Ovary (tissue), 3 donors: ENCODE results near the gene CNDP1.

ENCODE experiments used
- CTCF ChIP-seq, 3 donors: fragments of 450-650 bp in 2 of 3; fragments of 200-600 bp in 1 of 3; IDR thresholded peaks; one replicate each; pipeline versions ENCODE4 v1.5.1 to v1.8.0; 2016 to 2022; ENCODE audit warnings: antibody characterized with exemption in 3 of 3, mild to moderate bottlenecking in 1 of 3
- EP300 ChIP-seq: sonication (generic); formaldehyde crosslinking; IDR thresholded peaks from one replicate; pipeline ENCODE4 v1.6.1; 2017; ENCODE audit warnings: antibody characterized with exemption
- POLR2A ChIP-seq: fragments of 450-650 bp; IDR thresholded peaks from one replicate; pipeline ENCODE4 v1.6.1; 2017; ENCODE audit warnings: antibody characterized with exemption, mild to moderate bottlenecking, moderate library complexity
- donor health status: DM: no; HTN: no; CAD: no.

GRCh38 chr18:74604361-74604760 lies 70.1 kb downstream of the CNDP1 start:
- TF ChIP-seq CTCF (IDR thresholded peaks at IDR 0.05) (no peak), POLR2A (no peak), EP300 (no peak)
